ENCODE data around the gene DMRTA2.

The DMRTA2 gene

GRCh38 chr1:50418600-50419109, 4.6 kb downstream of the DMRTA2 start:
- Histone ChIP-seq H3K27me3 (replicated peaks) (peaks cover 95% of the 10 kb centered on the region), H3K36me3 (replicated peaks) (no peaks in the 10 kb centered on the region), H3K4me3 (ENCODE audit: low read depth, low read length) (no peak overlapping the region), H3K27ac (no peak overlapping the region)
- in situ Hi-C loops (cut with HindIII; ENCODE audit: low pct_ligation_motif_present, low sequenced_read_pairs): no loop called here
- no peak for TF ChIP-seq CTCF (IDR thresholded peaks at IDR 0.05; ENCODE audit: low read depth, low read length, missing control alignments)
- no peak for DNase-seq

- H3K27me3 ChIP-seq (replicated peaks): peaks cover 93% of the 10 kb centered on the region
- TF ChIP-seq CTCF (IDR thresholded peaks at IDR 0.05; ENCODE audit: low read depth, low read length, missing control alignments): no peak
- H3K4me3 ChIP-seq (ENCODE audit: low read depth, low read length): no peak overlapping the region
- DNase-seq: no peak
- no peak overlapping the region for H3K27ac ChIP-seq
- H3K36me3 ChIP-seq (replicated peaks): no peaks in the 10 kb centered on the region
- in situ Hi-C loops (cut with HindIII; ENCODE audit: low pct_ligation_motif_present, low sequenced_read_pairs): no loop called here
Observed at GRCh38 chr1:50417946-50418599, 5.2 kb downstream of the DMRTA2 start.

- TF ChIP-seq CTCF (IDR thresholded peaks at IDR 0.05; ENCODE audit: low read depth, low read length, missing control alignments): no peak
- Histone ChIP-seq H3K27ac (no peak overlapping the region), H3K4me3 (ENCODE audit: low read depth, low read length) (no peak overlapping the region), H3K36me3 (replicated peaks) (no peaks in the 10 kb centered on the region), H3K27me3 (replicated peaks) (peaks cover 87% of the 10 kb centered on the region)
- no peak for DNase-seq
- in situ Hi-C loops (cut with HindIII; ENCODE audit: low pct_ligation_motif_present, low sequenced_read_pairs): no loop called here
Observed at GRCh38 chr1:50417507-50417906, 5.7 kb downstream of the DMRTA2 start.

DNA sequence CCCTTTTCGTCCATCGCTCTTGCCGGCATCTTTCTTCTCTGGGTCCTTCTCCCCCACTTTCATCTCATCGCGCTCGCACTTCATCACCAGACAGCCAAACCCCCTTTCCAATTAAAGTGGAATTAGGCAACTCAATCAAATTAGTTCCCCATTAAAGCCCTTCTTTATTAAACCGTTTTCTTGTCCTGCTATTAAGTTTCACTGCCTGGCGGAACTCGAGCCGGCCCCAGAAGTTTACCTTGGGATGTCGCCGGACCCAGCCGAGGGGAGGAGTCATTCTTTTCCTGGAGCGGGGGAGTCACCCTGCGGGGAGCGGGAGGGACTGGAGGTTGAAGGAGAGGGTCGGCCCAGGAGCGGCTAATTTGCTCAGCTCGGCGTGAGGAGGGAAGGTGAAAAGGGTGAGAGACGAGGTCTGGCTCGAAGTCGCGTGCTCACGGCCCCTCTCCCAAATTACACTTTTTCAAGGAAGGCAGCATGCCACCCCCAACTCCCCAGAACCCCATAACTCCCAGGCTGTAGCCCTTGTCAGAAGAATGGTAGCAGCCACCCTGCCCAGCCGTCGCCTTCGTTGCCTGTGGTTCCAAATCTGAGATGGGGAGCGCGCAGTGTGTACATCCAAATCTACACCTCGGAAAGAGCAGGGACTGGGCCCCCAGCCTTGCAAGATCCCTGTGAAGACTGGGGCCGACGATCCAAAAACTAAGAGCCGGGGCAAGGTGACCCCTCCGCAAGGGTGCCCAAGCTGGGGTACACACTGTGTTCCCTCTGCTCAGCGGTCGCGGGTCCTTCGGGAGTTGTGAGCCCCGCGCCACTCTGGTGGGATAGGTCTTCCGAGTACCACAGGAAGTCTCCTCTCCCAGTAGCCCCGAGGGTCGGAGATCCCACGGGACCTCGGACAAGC, 6.4 kb downstream of the DMRTA2 start:
- in situ Hi-C loops (cut with HindIII; ENCODE audit: low pct_ligation_motif_present, low sequenced_read_pairs): no loop called here
- DNase-seq: no peak
- Histone ChIP-seq H3K36me3 (replicated peaks) (no peaks in the 10 kb centered on the region), H3K27me3 (replicated peaks) (peaks cover 80% of the 10 kb centered on the region), H3K27ac (no peak overlapping the region), H3K4me3 (ENCODE audit: low read depth, low read length) (no peak overlapping the region)
- no peak for TF ChIP-seq CTCF (IDR thresholded peaks at IDR 0.05; ENCODE audit: low read depth, low read length, missing control alignments)

- DNase-seq: no peak
- no peak overlapping the region for H3K4me3 ChIP-seq (ENCODE audit: low read depth, low read length)
- H3K27ac ChIP-seq: no peak overlapping the region
- in situ Hi-C loops (cut with HindIII; ENCODE audit: low pct_ligation_motif_present, low sequenced_read_pairs): no loop called here
- no peak for TF ChIP-seq CTCF (IDR thresholded peaks at IDR 0.05; ENCODE audit: low read depth, low read length, missing control alignments)
- peaks cover 74% of the 10 kb centered on the region for H3K27me3 ChIP-seq (replicated peaks)
- no peaks in the 10 kb centered on the region for H3K36me3 ChIP-seq (replicated peaks)
Observed at GRCh38 chr1:50416150-50416527, 7.1 kb downstream of the DMRTA2 start.
